ENCODE data around the gene PITPNM3. TPM values are rescaled to one million over a fixed set of nuclear protein-coding genes. Genes with fewer than 3 reads are reported as not detected.

Gene PITPNM3
- total and polyA plus RNA-seq, 4 donors: 2.0 to 12.6 (median 5.4) TPM

GRCh38 chr17:6568184-6568758 is 11.9 kb upstream of the PITPNM3 start:
- H3K4me3 ChIP-seq: no peak overlapping the region
- peaks cover 0 to 3% (median 0%) of the 10 kb centered on the region in 5 donors for H3K4me1 ChIP-seq (ENCODE audit: control insufficient read depth in 5 of 5, insufficient read depth in 5 of 5, low read length in 5 of 5)
- peak overlapping the region in 1 of 2 donors; percentile 68 for H3K27ac ChIP-seq (ENCODE audit: low read depth in 1 of 2, low read length in 1 of 2)
- H3K27me3 ChIP-seq (ENCODE audit: control insufficient read depth in 3 of 3, insufficient read depth in 3 of 3, low read length in 2 of 3): no peaks in the 10 kb centered on the region
- 90 to 91% methylated on average over 12 of the region's 12 CpGs for WGBS, 2 donors
- no peak for TF ChIP-seq CTCF (IDR thresholded peaks at IDR 0.05; ENCODE audit: control extremely low read depth, extremely low read depth)
- no peak for ATAC-seq (ENCODE audit: insufficient read depth, low FRiP score)
- no peak for DNase-seq
- H3K9me3 ChIP-seq (ENCODE audit: control insufficient read depth in 4 of 4, insufficient read depth in 3 of 4, low read length in 3 of 4): no peaks in the 10 kb centered on the region
- H3K36me3 ChIP-seq (ENCODE audit: control insufficient read depth in 4 of 4, insufficient read depth in 4 of 4, low read length in 4 of 4): no peaks in the 10 kb centered on the region
- no peak overlapping the region for H3K9ac ChIP-seq (ENCODE audit: insufficient read depth in 1 of 2, low read length in 2 of 2)

- TF ChIP-seq CTCF (IDR thresholded peaks at IDR 0.05; ENCODE audit: control extremely low read depth, extremely low read depth): no peak
- DNase-seq (peak in 1 of 3 donors; percentile 26), ATAC-seq (ENCODE audit: insufficient read depth, low FRiP score) (no peak)
- Histone ChIP-seq H3K36me3 (ENCODE audit: control insufficient read depth in 4 of 4, insufficient read depth in 4 of 4, low read length in 4 of 4) (no peaks in the 10 kb centered on the region), H3K4me1 (ENCODE audit: control insufficient read depth in 5 of 5, insufficient read depth in 5 of 5, low read length in 5 of 5) (peaks cover 0 to 3% (median 0%) of the 10 kb centered on the region in 5 donors), H3K9me3 (ENCODE audit: control insufficient read depth in 4 of 4, insufficient read depth in 3 of 4, low read length in 3 of 4) (no peaks in the 10 kb centered on the region), H3K4me3 (no peak overlapping the region), H3K9ac (ENCODE audit: insufficient read depth in 1 of 2, low read length in 2 of 2) (no peak overlapping the region), H3K27ac (ENCODE audit: low read depth in 1 of 2, low read length in 1 of 2) (peak overlapping the region in 1 of 2 donors; percentile 76), H3K27me3 (ENCODE audit: control insufficient read depth in 3 of 3, insufficient read depth in 3 of 3, low read length in 2 of 3) (no peaks in the 10 kb centered on the region)
- WGBS, 2 donors: 69 to 83% methylated on average over 15 of the region's 15 CpGs
These were observed 11.3 kb upstream of the PITPNM3 start for GRCh38 chr17:6567528-6568183.

- Histone ChIP-seq H3K27me3 (ENCODE audit: control insufficient read depth in 3 of 3, insufficient read depth in 3 of 3, low read length in 2 of 3) (peaks cover 0 to 2% (median 0%) of the 10 kb centered on the region in 3 donors), H3K9me3 (ENCODE audit: control insufficient read depth in 4 of 4, insufficient read depth in 3 of 4, low read length in 3 of 4) (no peaks in the 10 kb centered on the region), H3K4me1 (ENCODE audit: control insufficient read depth in 5 of 5, insufficient read depth in 5 of 5, low read length in 5 of 5) (peaks cover 0 to 12% (median 0%) of the 10 kb centered on the region in 5 donors), H3K27ac (ENCODE audit: low read depth in 1 of 2, low read length in 1 of 2) (no peak overlapping the region), H3K9ac (ENCODE audit: insufficient read depth in 1 of 2, low read length in 2 of 2) (no peak overlapping the region), H3K4me3 (no peak overlapping the region), H3K36me3 (ENCODE audit: control insufficient read depth in 4 of 4, insufficient read depth in 4 of 4, low read length in 4 of 4) (no peaks in the 10 kb centered on the region)
- TF ChIP-seq CTCF (IDR thresholded peaks at IDR 0.05; ENCODE audit: control extremely low read depth, extremely low read depth): no peak
- ATAC-seq (ENCODE audit: insufficient read depth, low FRiP score): no peak
- no peak for DNase-seq
These were observed 5.1 kb upstream of the PITPNM3 start for GRCh38 chr17:6561446-6561845.
